Measurements from ENCODE around the gene SULT1A1. TPM values are rescaled to one million over a fixed set of nuclear protein-coding genes. Genes with fewer than 3 reads are reported as not detected.
"Not testable (repeated sequence)": the region's sequence is repeated elsewhere in the genome, so short reads cannot be mapped to it uniquely, and the experiment has no call there.

The SULT1A1 gene
- total RNA-seq, 4 donors from 2014 or later, result 4.1 to 17.2 (median 8.3) TPM

DNA sequence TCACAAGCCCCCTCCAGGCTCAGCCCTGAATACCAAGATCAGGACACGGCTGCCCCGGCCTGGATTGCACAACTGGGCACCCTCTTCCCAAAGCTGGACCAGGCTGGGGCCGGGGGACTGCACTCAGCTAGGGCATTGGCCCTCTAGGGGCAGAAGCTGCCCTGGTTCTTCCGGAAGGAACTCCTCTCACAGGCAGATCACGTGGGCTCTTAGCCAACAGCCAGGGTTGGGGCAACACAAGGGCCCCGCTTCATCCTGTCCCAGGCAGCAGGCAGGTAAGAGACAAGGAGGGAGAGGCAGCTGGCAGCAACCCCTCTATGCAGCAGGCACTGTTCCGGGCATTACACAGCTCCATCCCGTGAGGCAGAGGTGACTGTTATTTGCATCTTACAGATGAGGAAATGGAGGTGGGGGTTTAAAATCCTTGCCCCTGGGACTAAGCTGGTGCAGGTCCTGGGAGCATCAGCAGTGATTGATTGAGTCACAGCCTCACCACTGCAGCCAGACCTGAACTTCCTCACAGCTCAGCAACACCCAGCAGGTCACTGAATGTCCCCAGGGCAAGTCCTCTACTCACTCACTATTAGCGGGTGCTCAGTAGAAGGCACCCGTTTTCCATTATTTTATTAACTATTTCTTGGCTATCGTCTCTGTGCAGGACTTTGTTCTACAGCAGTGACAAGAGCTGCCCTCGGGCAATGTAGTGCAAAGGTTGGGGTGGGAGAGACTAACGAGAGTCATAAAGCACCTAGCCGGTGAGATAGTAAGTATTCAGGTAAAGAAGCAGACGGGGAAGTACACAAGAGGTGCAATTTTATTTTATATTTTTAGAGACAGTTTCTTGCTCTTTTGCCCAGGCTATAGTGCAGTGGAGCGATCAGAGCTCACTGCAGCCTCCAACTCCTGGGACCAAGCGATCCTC is 2.8 kb upstream of the SULT1A1 start:
- H3K27ac ChIP-seq; intact Hi-C loops (cut with DNase I); H3K4me3 ChIP-seq; DNase-seq; H3K36me3 ChIP-seq; H3K27me3 ChIP-seq; H3K9me3 ChIP-seq: not testable (repeated sequence)
- WGBS, 2 donors, result no CpG with 5 or more reads among the region's 17 CpGs
- peaks cover 0 to 21% (median 4%) of the 10 kb centered on the region in 3 donors for H3K4me1 ChIP-seq

DNA sequence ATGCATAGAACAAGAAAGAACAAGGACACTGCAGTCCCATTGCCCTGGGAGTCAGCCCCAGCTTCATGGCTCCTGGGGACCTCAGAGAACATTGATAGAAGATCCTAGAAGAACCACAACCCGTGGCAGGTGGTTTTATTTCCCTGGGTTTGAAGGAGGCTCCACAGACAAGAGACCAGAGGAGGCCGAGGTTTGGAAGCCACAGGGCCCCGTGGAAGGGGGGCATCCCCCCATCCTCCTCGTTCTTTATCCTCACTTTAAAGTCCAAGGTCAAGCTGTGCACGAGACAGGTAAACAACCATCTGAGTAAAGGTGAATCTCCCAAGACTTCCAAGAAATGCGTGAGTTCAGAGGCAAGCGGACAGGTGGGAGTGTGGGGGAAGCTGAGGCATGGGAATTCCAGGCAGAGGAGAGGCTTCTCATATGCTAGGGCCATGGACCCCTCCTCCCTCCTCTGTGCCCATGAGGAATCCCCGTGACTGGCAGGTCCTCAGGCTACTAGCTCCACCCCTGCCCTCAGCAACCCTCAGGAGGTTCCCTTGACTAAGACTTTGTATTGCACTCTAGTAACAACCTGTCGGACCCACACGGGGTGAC is 849 bp upstream of the SULT1A1 start:
- WGBS, 2 donors, result 69 to 73% methylated on average over 9 to 10 of the region's 10 CpGs
- Histone ChIP-seq H3K4me3 (no peak overlapping the region), H3K27ac (peak overlapping the region in 2 of 4 donors; percentile 17 to 53), H3K9me3 (no peaks in the 10 kb centered on the region), H3K36me3 (peaks cover 0 to 17% (median 0%) of the 10 kb centered on the region in 3 donors), H3K27me3 (peaks cover 0 to 6% (median 0%) of the 10 kb centered on the region in 4 donors), H3K4me1 (peaks cover 0 to 21% (median 4%) of the 10 kb centered on the region in 3 donors)
- no peak for TF ChIP-seq POLR2A (IDR thresholded peaks at IDR 0.05)
- TF ChIP-seq, protein P1, sequence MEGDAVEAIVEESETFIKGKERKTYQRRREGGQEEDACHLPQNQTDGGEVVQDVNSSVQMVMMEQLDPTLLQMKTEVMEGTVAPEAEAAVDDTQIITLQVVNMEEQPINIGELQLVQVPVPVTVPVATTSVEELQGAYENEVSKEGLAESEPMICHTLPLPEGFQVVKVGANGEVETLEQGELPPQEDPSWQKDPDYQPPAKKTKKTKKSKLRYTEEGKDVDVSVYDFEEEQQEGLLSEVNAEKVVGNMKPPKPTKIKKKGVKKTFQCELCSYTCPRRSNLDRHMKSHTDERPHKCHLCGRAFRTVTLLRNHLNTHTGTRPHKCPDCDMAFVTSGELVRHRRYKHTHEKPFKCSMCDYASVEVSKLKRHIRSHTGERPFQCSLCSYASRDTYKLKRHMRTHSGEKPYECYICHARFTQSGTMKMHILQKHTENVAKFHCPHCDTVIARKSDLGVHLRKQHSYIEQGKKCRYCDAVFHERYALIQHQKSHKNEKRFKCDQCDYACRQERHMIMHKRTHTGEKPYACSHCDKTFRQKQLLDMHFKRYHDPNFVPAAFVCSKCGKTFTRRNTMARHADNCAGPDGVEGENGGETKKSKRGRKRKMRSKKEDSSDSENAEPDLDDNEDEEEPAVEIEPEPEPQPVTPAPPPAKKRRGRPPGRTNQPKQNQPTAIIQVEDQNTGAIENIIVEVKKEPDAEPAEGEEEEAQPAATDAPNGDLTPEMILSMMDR (IDR thresholded peaks at IDR 0.05), result no peak
- intact Hi-C loops (cut with DNase I), result no loop called here
- no peak for DNase-seq

GRCh38 chr16:28608867-28609596 is 812 bp downstream of the SULT1A1 start:
- H3K9me3 ChIP-seq; H3K27me3 ChIP-seq; DNase-seq; intact Hi-C loops (cut with DNase I): not testable (repeated sequence)
- Histone ChIP-seq H3K36me3 (peaks cover 0 to 17% (median 0%) of the 10 kb centered on the region in 3 donors), H3K27ac (peak overlapping the region in 1 of 4 donors; percentile 12), H3K4me1 (peaks cover 0 to 21% (median 4%) of the 10 kb centered on the region in 3 donors), H3K4me3 (peak overlapping the region in 3 of 4 donors; percentile 13 to 53 (median 34))
- whole genome bisulfite sequencing, 2 donors, result 89% methylated on average over 7 of the region's 11 CpGs; no CpG with 5 or more reads in 1 of the 2 donors

- peaks cover 0 to 17% (median 0%) of the 10 kb centered on the region in 3 donors for H3K36me3 ChIP-seq
- WGBS, 2 donors, result 90 to 100% methylated on average over 1 to 7 of the region's 7 CpGs
- H3K4me3 ChIP-seq; H3K27ac ChIP-seq; H3K27me3 ChIP-seq; H3K9me3 ChIP-seq; DNase-seq; intact Hi-C loops (cut with DNase I): not testable (repeated sequence)
- peaks cover 0 to 21% (median 4%) of the 10 kb centered on the region in 3 donors for H3K4me1 ChIP-seq
Observed at GRCh38 chr16:28608496-28608808, 1.4 kb downstream of the SULT1A1 start.

GRCh38 chr16:28607681-28608495 is 2.0 kb downstream of the SULT1A1 start:
- Histone ChIP-seq H3K36me3 (peaks cover 0 to 17% (median 0%) of the 10 kb centered on the region in 3 donors), H3K4me1 (peaks cover 0 to 21% (median 4%) of the 10 kb centered on the region in 3 donors)
- intact Hi-C loops (cut with DNase I); H3K9me3 ChIP-seq; DNase-seq; H3K27ac ChIP-seq; H3K27me3 ChIP-seq; H3K4me3 ChIP-seq: not testable (repeated sequence)
- 93 to 95% methylated on average over 8 to 10 of the region's 10 CpGs for WGBS, 2 donors

GRCh38 chr16:28607116-28607623 is 2.7 kb downstream of the SULT1A1 start:
- H3K27me3 ChIP-seq, result no peaks in the 10 kb centered on the region
- no peaks in the 10 kb centered on the region for H3K9me3 ChIP-seq
- intact Hi-C loops (cut with DNase I), result no loop called here
- no peak overlapping the region for H3K4me3 ChIP-seq
- no peak overlapping the region for H3K27ac ChIP-seq
- DNase-seq, result no peak
- TF ChIP-seq, protein P1 (IDR thresholded peaks at IDR 0.05), result no peak
- no peak for TF ChIP-seq POLR2A (IDR thresholded peaks at IDR 0.05)
- 96 to 99% methylated on average over 7 to 9 of the region's 9 CpGs for WGBS, 2 donors
- H3K4me1 ChIP-seq, result peaks cover 0 to 21% (median 4%) of the 10 kb centered on the region in 3 donors
- peaks cover 0 to 17% (median 0%) of the 10 kb centered on the region in 3 donors for H3K36me3 ChIP-seq
